Upper lobe of right lung (tissue), 1 donor: ENCODE measurements around the gene SLC41A1. TPM values are rescaled to one million over a fixed set of nuclear protein-coding genes. Genes with fewer than 3 reads are reported as not detected.
"Not testable (repeated sequence)": the region's sequence is repeated elsewhere in the genome, so short reads cannot be mapped to it uniquely, and the experiment has no call there.

ENCODE experiments used
- ATAC-seq: fragments of 200-7000 bp; cut with Tn5 transposase; one replicate; pipeline ENCODE4 v1.9.1; 2020; ENCODE audit warnings: mild to moderate bottlenecking, moderate library complexity
- DNase-seq: peaks from one replicate; pipeline ENCODE4 v3.0.0-alpha.2; 2020
- H3K27ac ChIP-seq: fragments of 200-600 bp; one replicate; pipeline ENCODE4 v1.8.0; 2022
- H3K27me3 ChIP-seq: fragments of 200-600 bp; one replicate; pipeline ENCODE4 v1.8.0; 2022; ENCODE audit warnings: mild to moderate bottlenecking
- H3K36me3 ChIP-seq: fragments of 200-600 bp; one replicate; pipeline ENCODE4 v1.8.0; 2022
- H3K4me1 ChIP-seq: fragments of 200-600 bp; one replicate; pipeline ENCODE4 v1.8.0; 2022
- H3K4me3 ChIP-seq: fragments of 200-600 bp; one replicate; pipeline ENCODE4 v1.8.0; 2022; ENCODE audit warnings: mild to moderate bottlenecking
- H3K9me3 ChIP-seq: fragments of 200-600 bp; one replicate; pipeline ENCODE4 v1.8.0; 2022
- intact Hi-C: fragments of 100-400 bp; cut with DNase I; formaldehyde crosslinking; loops from one replicate; pipeline ENCODE4 v1.11.0; 2022
- total RNA-seq: library from RNA; stranded (reverse); fragmentation: NEBNext Ultra II Directional; extraction: Animal tissue kit (Norgen Biotek cat#: 25700); gene quantifications from one replicate; pipeline ENCODE4 v1.2.1, GENCODE V29; 2021
- TF ChIP-seq, protein P1 (sequence below): fragments of 200-600 bp; IDR thresholded peaks from one replicate; pipeline ENCODE4 v1.8.0; 2022; ENCODE audit warnings: antibody characterized with exemption
- donor health status: DM: no; HTN: yes; CAD: no; lungs with severe emphysema.

SLC41A1 gene
- total RNA-seq, 1 donor from 2014 or later: 35.8 TPM

- H3K36me3 ChIP-seq: no peaks in the 10 kb centered on the region
- no peak overlapping the region for H3K4me3 ChIP-seq
- no peak for DNase-seq
- no peaks in the 10 kb centered on the region for H3K9me3 ChIP-seq
- no peak for ATAC-seq
- H3K27ac ChIP-seq: no peak overlapping the region
- intact Hi-C loops: no loop called here
- H3K4me1 ChIP-seq: no peaks in the 10 kb centered on the region
- TF ChIP-seq, protein P1, sequence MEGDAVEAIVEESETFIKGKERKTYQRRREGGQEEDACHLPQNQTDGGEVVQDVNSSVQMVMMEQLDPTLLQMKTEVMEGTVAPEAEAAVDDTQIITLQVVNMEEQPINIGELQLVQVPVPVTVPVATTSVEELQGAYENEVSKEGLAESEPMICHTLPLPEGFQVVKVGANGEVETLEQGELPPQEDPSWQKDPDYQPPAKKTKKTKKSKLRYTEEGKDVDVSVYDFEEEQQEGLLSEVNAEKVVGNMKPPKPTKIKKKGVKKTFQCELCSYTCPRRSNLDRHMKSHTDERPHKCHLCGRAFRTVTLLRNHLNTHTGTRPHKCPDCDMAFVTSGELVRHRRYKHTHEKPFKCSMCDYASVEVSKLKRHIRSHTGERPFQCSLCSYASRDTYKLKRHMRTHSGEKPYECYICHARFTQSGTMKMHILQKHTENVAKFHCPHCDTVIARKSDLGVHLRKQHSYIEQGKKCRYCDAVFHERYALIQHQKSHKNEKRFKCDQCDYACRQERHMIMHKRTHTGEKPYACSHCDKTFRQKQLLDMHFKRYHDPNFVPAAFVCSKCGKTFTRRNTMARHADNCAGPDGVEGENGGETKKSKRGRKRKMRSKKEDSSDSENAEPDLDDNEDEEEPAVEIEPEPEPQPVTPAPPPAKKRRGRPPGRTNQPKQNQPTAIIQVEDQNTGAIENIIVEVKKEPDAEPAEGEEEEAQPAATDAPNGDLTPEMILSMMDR: no peak
- H3K27me3 ChIP-seq: no peaks in the 10 kb centered on the region
Observed at GRCh38 chr1:205826016-205826806, 13.2 kb upstream of the SLC41A1 start.

- Histone ChIP-seq H3K4me3 (no peak overlapping the region), H3K27me3 (no peaks in the 10 kb centered on the region), H3K4me1 (no peaks in the 10 kb centered on the region), H3K27ac (no peak overlapping the region), H3K36me3 (no peaks in the 10 kb centered on the region), H3K9me3 (no peaks in the 10 kb centered on the region)
- no peak for ATAC-seq
- TF ChIP-seq, protein P1: no peak
- intact Hi-C loops: no loop called here
- DNase-seq: no peak
Observed at GRCh38 chr1:205824180-205824579, 11.2 kb upstream of the SLC41A1 start.

- not testable (repeated sequence) for H3K4me3 ChIP-seq, H3K27me3 ChIP-seq, DNase-seq
Observed at GRCh38 chr1:205823260-205823659, 10.3 kb upstream of the SLC41A1 start.

DNA sequence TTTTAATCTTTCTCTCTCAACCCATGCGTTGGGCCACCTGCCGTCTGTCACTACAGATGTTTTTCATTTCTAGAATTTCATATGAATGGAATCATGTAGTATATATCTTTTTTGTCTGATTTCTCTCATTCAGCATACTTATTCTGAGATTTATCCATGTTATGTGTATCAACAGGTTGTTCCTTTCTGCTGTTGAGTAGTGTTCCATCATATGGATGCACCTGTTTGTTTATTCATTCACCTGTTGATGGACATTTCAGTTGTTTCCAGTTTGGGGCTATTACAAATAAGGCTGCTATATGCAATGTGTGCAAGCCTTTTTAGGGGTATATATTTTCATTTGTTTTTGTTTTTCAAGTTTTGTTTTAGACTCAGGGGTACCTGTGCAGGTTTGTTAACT is 9.4 kb upstream of the SLC41A1 start:
- intact Hi-C loops: no loop called here
- TF ChIP-seq, protein P1: no peak
- H3K9me3 ChIP-seq: no peaks in the 10 kb centered on the region
- no peak overlapping the region for H3K27ac ChIP-seq
- H3K27me3 ChIP-seq: no peaks in the 10 kb centered on the region
- DNase-seq (no peak), ATAC-seq (no peak)
- H3K4me3 ChIP-seq: no peak overlapping the region
- H3K4me1 ChIP-seq: no peaks in the 10 kb centered on the region
- no peaks in the 10 kb centered on the region for H3K36me3 ChIP-seq

More at GRCh38 chr1:205823260-205823659, 10.3 kb upstream of the SLC41A1 start:
- intact Hi-C loops, H3K4me1 ChIP-seq, H3K9me3 ChIP-seq, H3K27ac ChIP-seq, ATAC-seq, H3K36me3 ChIP-seq: not testable (repeated sequence)

- Histone ChIP-seq H3K9me3 (no peaks in the 10 kb centered on the region), H3K27ac (no peak overlapping the region), H3K4me3 (no peak overlapping the region), H3K27me3 (no peaks in the 10 kb centered on the region), H3K36me3 (no peaks in the 10 kb centered on the region), H3K4me1 (peaks cover 6% of the 10 kb centered on the region)
- intact Hi-C loops: no loop called here
- TF ChIP-seq, protein P1: no peak
- ATAC-seq (no peak), DNase-seq (no peak)
Observed at GRCh38 chr1:205817988-205818387, 5.0 kb upstream of the SLC41A1 start.

DNA sequence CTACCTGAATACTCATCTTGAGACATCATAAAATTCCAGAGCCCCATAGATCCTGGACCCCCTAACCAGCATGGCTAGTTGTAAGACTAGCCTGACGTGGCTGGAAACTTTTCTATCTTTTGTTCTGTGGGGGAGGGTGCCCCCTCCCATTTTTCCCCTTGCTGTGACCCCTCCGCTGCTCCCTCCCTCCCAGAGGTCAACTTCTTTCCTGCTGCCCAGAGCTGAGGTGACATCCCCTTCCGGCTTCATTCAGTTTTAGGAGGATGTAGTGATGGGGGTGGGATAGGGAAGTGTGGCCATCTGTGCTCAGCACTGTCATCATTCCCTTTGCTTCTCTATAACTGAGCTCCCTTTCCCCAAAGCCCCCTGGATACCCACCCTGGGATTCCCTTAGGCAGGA is 4.4 kb upstream of the SLC41A1 start:
- Histone ChIP-seq H3K27ac (no peak overlapping the region), H3K36me3 (no peaks in the 10 kb centered on the region), H3K9me3 (no peaks in the 10 kb centered on the region), H3K27me3 (no peaks in the 10 kb centered on the region), H3K4me1 (peaks cover 6% of the 10 kb centered on the region), H3K4me3 (no peak overlapping the region)
- DNase-seq (no peak), ATAC-seq (no peak)
- intact Hi-C loops: no loop called here
- TF ChIP-seq, protein P1: no peak
